K562 (cell line): ENCODE data around the gene H2BK1. TPM values are rescaled to one million over a fixed set of nuclear protein-coding genes. Genes with fewer than 3 reads are reported as not detected.
A peak's percentile ranks its signal among the peaks of the same experiment; 100 is the strongest.

ENCODE experiments used
- BRD4 ChIP-seq: fragments of 200-600 bp; sonication (generic); IDR thresholded peaks from 2 replicates; pipeline ENCODE4 v1.6.1; 2017; ENCODE audit warnings: inconsistent platforms
- BRD9 ChIP-seq: fragments of 450-650 bp; IDR thresholded peaks from 2 replicates; pipeline ENCODE4 v1.6.1; 2018; ENCODE audit warnings: low read depth; ENCODE audit not compliant: partially characterized antibody
- EHMT2 ChIP-seq: fragments of 450-650 bp; IDR thresholded peaks from 2 replicates; pipeline ENCODE4 v1.6.1; 2018; ENCODE audit warnings: antibody characterized with exemption
- HNRNPLL ChIP-seq: fragments of 200-400 bp; formaldehyde crosslinking; IDR thresholded peaks from 2 replicates; pipeline ENCODE4 v1.6.1; 2017; ENCODE audit warnings: low read length, low read depth, mild to moderate bottlenecking; ENCODE audit not compliant: poor library complexity, severe bottlenecking
- MTA1 ChIP-seq: fragments of 450-650 bp; IDR thresholded peaks from 2 replicates; pipeline ENCODE4 v1.6.1; 2017; ENCODE audit warnings: borderline replicate concordance
- POLR2B ChIP-seq: fragments of 450-650 bp; IDR thresholded peaks from 2 replicates; pipeline ENCODE4 v1.6.1; 2018; ENCODE audit warnings: low read depth; ENCODE audit not compliant: partially characterized antibody
- SP2 ChIP-seq: IDR thresholded peaks from 2 replicates; pipeline ENCODE4 v1.6.1; 2011; ENCODE audit warnings: mild to moderate bottlenecking, low read depth, low read length, moderate library complexity; ENCODE audit not compliant: poor library complexity, severe bottlenecking; ENCODE audit errors: extremely low read depth
- TCFL5 ChIP-seq: fragments of 250-450 bp; sonication (Bioruptor Pico); conservative IDR thresholded peaks from 2 replicates; pipeline ENCODE4 v1.6.1; 2021; ENCODE audit warnings: mild to moderate bottlenecking, moderate library complexity, matching md5 sums
- ZKSCAN3 ChIP-seq: fragments of 250-450 bp; sonication (Bioruptor Pico); IDR thresholded peaks from 2 replicates; pipeline ENCODE4 v1.4.0; 2020
- ZNF282 ChIP-seq: sonication (generic); formaldehyde crosslinking; IDR thresholded peaks from 2 replicates; pipeline ENCODE4 v1.8.1; 2023; ENCODE audit warnings: missing genetic modification reagents
- ZNF41 ChIP-seq: fragments of 250-450 bp; sonication (Bioruptor Pico); conservative IDR thresholded peaks from 2 replicates; pipeline ENCODE4 v1.4.0; 2020; ENCODE audit warnings: mild to moderate bottlenecking
- polyA plus RNA-seq, 8 experiments: library from polyadenylated mRNA; depleted of rRNA in 4 of 8; stranded (reverse) in 5 of 8; unstranded in 3 of 8; fragments of >200 nt; fragmentation: Nextera tagmentation in 2 of 8; fragmentation: Illumina TruSeq in 1 of 8; extraction: Ambion mirVana in 2 of 8; extraction: Trizol in 1 of 8; gene quantifications; 2 replicates each; pipeline versions ENCODE4 v1.2.1 to v1.2.3, GENCODE V29; 2011 to 2014; ENCODE audit warnings: inconsistent platforms in 1 of 8, missing spikeins in 1 of 8
- total RNA-seq, 7 experiments: library from RNA; depleted of rRNA in 6 of 7; stranded (reverse); fragments of >200 nt in 6 of 7; fragmentation: Illumina TruSeq in 2 of 7; extraction: Trizol in 2 of 7; gene quantifications; 2 replicates each; pipeline versions ENCODE4 v1.2.1 to v1.2.3, GENCODE V29; 2011 to 2021; ENCODE audit warnings: low replicate concordance in 1 of 7
- TF ChIP-seq, protein P1 (sequence below), 2 experiments: fragments of 200-800 bp in 1 of 2; sonication (Bioruptor generic) in 1 of 2; sonication (generic) in 1 of 2; formaldehyde crosslinking in 1 of 2; IDR thresholded peaks in 1 of 2; conservative IDR thresholded peaks in 1 of 2; 2 replicates each; pipeline versions ENCODE4 v1.5.0 to v1.6.1; 2016 to 2020; ENCODE audit warnings: missing compliant biosample characterization in 1 of 2, missing genetic modification characterization in 1 of 2, missing genetic modification reagents in 1 of 2
- TF ChIP-seq, protein P2 (sequence below): fragments of 250-450 bp; sonication (Bioruptor Pico); IDR thresholded peaks from 2 replicates; pipeline ENCODE4 v1.8.0; 2022; ENCODE audit warnings: moderate library complexity, mild to moderate bottlenecking, inconsistent platforms
- TF ChIP-seq, protein P3 (sequence below), 3 experiments: IDR thresholded peaks in 2 of 3; conservative IDR thresholded peaks in 1 of 3; 2 replicates each; pipeline ENCODE4 v1.5.1; 2011 to 2012; ENCODE audit warnings: low read length in 3 of 3, mild to moderate bottlenecking in 3 of 3, control low read depth in 2 of 3, improper control_type of control experiment in 1 of 3, inconsistent platforms in 1 of 3, low read depth in 1 of 3, mixed read lengths in 1 of 3, moderate library complexity in 1 of 3; ENCODE audit not compliant: insufficient read depth in 2 of 3
- TF ChIP-seq, protein P4 (sequence below): sonication (generic); formaldehyde crosslinking; IDR thresholded peaks from 2 replicates; pipeline ENCODE4 v1.8.1; 2023; ENCODE audit warnings: mild to moderate bottlenecking, missing genetic modification reagents
- TF ChIP-seq, protein P5 (sequence below): conservative IDR thresholded peaks from 2 replicates; pipeline ENCODE4 v1.6.1; 2011; ENCODE audit warnings: low read depth, mild to moderate bottlenecking, low read length; ENCODE audit not compliant: control insufficient read depth
- TF ChIP-seq, protein P6 (sequence below): fragments of 250-450 bp; sonication (Bioruptor Pico); IDR thresholded peaks from 2 replicates; pipeline ENCODE4 v1.8.0; 2021; ENCODE audit warnings: mild to moderate bottlenecking, moderate library complexity

H2BK1 gene
- total and polyA plus RNA-seq, 9 of the 15 experiments (the other 6 are each of a cell fraction or from before 2014, with no cell fraction given) = not detected

DNA sequence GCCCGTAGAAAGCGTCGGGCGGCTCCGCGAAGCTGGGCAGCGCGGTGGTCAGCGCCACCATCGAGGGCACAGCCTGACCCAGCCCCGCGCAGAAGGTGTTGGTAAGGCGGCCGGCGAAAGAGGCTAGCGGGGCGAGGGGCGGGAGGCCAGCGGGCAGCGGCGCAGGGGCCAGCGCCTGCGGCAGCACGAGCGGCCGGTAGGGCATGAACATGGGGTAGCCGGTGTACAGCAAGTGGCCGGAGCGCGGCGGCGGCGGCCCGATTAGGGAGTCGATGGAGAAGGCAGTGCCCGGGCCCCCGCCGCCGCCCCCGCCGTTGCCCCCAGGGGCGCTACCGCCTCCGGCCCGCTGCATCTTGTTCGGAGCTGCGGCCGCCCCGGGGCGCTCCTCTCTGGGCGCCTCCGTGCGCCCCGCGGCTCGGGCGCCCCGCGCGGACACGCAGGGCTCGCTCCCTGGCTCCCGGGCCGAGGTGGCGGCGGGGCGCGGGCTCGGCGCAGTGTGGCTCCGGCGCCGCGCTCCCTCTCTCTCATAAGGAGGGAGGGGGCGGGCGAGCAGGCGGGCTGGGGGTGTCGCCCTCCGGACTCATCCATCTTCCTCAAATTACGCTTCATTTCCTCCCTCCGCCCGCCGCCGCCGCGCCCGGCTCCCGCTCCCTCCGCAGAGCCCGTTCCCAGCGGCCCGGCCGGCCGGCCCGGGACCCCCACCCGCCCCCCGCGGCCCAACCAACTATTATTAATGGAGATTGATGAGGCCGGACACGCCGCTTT is 42.9 kb downstream of the H2BK1 start, which contains the start of gene GBX1 (continued):
- TF ChIP-seq, protein P1, sequence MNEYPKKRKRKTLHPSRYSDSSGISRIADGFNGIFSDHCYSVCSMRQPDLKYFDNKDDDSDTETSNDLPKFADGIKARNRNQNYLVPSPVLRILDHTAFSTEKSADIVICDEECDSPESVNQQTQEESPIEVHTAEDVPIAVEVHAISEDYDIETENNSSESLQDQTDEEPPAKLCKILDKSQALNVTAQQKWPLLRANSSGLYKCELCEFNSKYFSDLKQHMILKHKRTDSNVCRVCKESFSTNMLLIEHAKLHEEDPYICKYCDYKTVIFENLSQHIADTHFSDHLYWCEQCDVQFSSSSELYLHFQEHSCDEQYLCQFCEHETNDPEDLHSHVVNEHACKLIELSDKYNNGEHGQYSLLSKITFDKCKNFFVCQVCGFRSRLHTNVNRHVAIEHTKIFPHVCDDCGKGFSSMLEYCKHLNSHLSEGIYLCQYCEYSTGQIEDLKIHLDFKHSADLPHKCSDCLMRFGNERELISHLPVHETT (CRISPR knock-in tag; conservative IDR thresholded peaks at IDR 0.05 in 1 of 2, IDR thresholded peaks at IDR 0.05 in 1 of 2) = no peak
- TF ChIP-seq, protein P2, sequence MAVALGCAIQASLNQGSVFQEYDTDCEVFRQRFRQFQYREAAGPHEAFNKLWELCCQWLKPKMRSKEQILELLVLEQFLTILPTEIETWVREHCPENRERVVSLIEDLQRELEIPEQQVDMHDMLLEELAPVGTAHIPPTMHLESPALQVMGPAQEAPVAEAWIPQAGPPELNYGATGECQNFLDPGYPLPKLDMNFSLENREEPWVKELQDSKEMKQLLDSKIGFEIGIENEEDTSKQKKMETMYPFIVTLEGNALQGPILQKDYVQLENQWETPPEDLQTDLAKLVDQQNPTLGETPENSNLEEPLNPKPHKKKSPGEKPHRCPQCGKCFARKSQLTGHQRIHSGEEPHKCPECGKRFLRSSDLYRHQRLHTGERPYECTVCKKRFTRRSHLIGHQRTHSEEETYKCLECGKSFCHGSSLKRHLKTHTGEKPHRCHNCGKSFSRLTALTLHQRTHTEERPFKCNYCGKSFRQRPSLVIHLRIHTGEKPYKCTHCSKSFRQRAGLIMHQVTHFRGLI (CRISPR knock-in tag) = no peak
- TF ChIP-seq ZKSCAN3 (no peak), MTA1 (no peak), SP2 (no peak), ZNF282 (CRISPR knock-in tag) (no peak), HNRNPLL (peak; percentile 17), ZNF41 (CRISPR knock-in tag) (no peak), POLR2B (no peak), TCFL5 (CRISPR knock-in tag) (no peak), EHMT2 (no peak), BRD4 (no peak), BRD9 (no peak)
- TF ChIP-seq, protein P3, sequence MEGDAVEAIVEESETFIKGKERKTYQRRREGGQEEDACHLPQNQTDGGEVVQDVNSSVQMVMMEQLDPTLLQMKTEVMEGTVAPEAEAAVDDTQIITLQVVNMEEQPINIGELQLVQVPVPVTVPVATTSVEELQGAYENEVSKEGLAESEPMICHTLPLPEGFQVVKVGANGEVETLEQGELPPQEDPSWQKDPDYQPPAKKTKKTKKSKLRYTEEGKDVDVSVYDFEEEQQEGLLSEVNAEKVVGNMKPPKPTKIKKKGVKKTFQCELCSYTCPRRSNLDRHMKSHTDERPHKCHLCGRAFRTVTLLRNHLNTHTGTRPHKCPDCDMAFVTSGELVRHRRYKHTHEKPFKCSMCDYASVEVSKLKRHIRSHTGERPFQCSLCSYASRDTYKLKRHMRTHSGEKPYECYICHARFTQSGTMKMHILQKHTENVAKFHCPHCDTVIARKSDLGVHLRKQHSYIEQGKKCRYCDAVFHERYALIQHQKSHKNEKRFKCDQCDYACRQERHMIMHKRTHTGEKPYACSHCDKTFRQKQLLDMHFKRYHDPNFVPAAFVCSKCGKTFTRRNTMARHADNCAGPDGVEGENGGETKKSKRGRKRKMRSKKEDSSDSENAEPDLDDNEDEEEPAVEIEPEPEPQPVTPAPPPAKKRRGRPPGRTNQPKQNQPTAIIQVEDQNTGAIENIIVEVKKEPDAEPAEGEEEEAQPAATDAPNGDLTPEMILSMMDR (IDR thresholded peaks at IDR 0.05 in 2 of 3, conservative IDR thresholded peaks at IDR 0.05 in 1 of 3; ENCODE audit: insufficient read depth in 2 of 3, low read depth in 1 of 3, low read length in 3 of 3) = peak in 1 of 3 experiments; percentile 89; a peak in 2 of 6 replicates
- TF ChIP-seq, protein P4, sequence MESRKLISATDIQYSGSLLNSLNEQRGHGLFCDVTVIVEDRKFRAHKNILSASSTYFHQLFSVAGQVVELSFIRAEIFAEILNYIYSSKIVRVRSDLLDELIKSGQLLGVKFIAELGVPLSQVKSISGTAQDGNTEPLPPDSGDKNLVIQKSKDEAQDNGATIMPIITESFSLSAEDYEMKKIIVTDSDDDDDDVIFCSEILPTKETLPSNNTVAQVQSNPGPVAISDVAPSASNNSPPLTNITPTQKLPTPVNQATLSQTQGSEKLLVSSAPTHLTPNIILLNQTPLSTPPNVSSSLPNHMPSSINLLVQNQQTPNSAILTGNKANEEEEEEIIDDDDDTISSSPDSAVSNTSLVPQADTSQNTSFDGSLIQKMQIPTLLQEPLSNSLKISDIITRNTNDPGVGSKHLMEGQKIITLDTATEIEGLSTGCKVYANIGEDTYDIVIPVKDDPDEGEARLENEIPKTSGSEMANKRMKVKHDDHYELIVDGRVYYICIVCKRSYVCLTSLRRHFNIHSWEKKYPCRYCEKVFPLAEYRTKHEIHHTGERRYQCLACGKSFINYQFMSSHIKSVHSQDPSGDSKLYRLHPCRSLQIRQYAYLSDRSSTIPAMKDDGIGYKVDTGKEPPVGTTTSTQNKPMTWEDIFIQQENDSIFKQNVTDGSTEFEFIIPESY = peak; percentile 80; the same call in 1 of the 2 replicates
- TF ChIP-seq, protein P5, sequence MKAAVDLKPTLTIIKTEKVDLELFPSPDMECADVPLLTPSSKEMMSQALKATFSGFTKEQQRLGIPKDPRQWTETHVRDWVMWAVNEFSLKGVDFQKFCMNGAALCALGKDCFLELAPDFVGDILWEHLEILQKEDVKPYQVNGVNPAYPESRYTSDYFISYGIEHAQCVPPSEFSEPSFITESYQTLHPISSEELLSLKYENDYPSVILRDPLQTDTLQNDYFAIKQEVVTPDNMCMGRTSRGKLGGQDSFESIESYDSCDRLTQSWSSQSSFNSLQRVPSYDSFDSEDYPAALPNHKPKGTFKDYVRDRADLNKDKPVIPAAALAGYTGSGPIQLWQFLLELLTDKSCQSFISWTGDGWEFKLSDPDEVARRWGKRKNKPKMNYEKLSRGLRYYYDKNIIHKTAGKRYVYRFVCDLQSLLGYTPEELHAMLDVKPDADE = 0 out of 2 replicates have a peak, but pooled peaks have one; percentile 24
- TF ChIP-seq, protein P6, sequence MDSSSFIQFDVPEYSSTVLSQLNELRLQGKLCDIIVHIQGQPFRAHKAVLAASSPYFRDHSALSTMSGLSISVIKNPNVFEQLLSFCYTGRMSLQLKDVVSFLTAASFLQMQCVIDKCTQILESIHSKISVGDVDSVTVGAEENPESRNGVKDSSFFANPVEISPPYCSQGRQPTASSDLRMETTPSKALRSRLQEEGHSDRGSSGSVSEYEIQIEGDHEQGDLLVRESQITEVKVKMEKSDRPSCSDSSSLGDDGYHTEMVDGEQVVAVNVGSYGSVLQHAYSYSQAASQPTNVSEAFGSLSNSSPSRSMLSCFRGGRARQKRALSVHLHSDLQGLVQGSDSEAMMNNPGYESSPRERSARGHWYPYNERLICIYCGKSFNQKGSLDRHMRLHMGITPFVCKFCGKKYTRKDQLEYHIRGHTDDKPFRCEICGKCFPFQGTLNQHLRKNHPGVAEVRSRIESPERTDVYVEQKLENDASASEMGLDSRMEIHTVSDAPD (CRISPR knock-in tag) = no peak
